H1 (cell line): ENCODE data around the gene HRH3. TPM values are rescaled to one million over a fixed set of nuclear protein-coding genes. Genes with fewer than 3 reads are reported as not detected.

ENCODE experiments used
- CTCF ChIA-PET: fragments of 300-600 bp; sonication (Branson Sonifier 250); formaldehyde crosslinking; loops from one replicate; lab custom pipeline; 2021; ENCODE audit not compliant: partially characterized antibody; lab: Charles Lee
- POLR2A ChIA-PET: fragments of 300-600 bp; sonication (Branson Sonifier 250); formaldehyde crosslinking; loops from one replicate; lab custom pipeline; 2021; ENCODE audit warnings: inconsistent platforms; ENCODE audit not compliant: partially characterized antibody; lab: Charles Lee
- DNase-seq, 2 experiments: peaks; one replicate each; pipeline versions ENCODE4 v3.0.0 to v3.0.0-alpha.2; 2010 to 2022; ENCODE audit warnings: low spot score in 2 of 2, low read depth in 1 of 2, mixed read lengths in 1 of 2
- FAIRE-seq: peaks from 2 replicates; lab custom pipeline; 2011; peaks lifted over from hg19 to GRCh38; lab: Jason Lieb, UNC
- H2AFZ ChIP-seq: 2 replicates; pipeline ENCODE4 v1.8.1; 2012; ENCODE audit warnings: low read length, inconsistent platforms
- H2AK5ac ChIP-seq: 2 replicates; pipeline ENCODE4 v1.6.1; 2013; ENCODE audit warnings: low read depth, low read length
- H2BK120ac ChIP-seq: replicated peaks from 2 replicates; pipeline ENCODE3; 2013; ENCODE audit warnings: low read depth, low read length, inconsistent platforms
- H2BK12ac ChIP-seq: 2 replicates; pipeline ENCODE4 v1.6.1; 2013; ENCODE audit warnings: low read depth, low read length
- H2BK15ac ChIP-seq: 2 replicates; pipeline ENCODE4 v1.6.1; 2013; ENCODE audit warnings: low read length
- H2BK20ac ChIP-seq: 2 replicates; pipeline ENCODE4 v1.6.1; 2013; ENCODE audit warnings: low read length
- H2BK5ac ChIP-seq: 2 replicates; pipeline ENCODE4 v1.6.1; 2013; ENCODE audit warnings: low read depth, low read length
- H3K14ac ChIP-seq: 2 replicates; pipeline ENCODE4 v1.6.1; 2013; ENCODE audit warnings: inconsistent platforms; ENCODE audit not compliant: insufficient read length
- H3K18ac ChIP-seq: 2 replicates; pipeline ENCODE4 v1.6.1; 2013; ENCODE audit warnings: low read length; ENCODE audit errors: extremely low read depth
- H3K23ac ChIP-seq: 2 replicates; pipeline ENCODE4 v1.6.1; 2013; ENCODE audit warnings: inconsistent platforms; ENCODE audit not compliant: insufficient read length
- H3K23me2 ChIP-seq: 2 replicates; pipeline ENCODE4 v1.6.1; 2013; ENCODE audit warnings: low read depth, low read length
- H3K27ac ChIP-seq: 2 replicates; pipeline ENCODE4 v1.6.1; 2011; ENCODE audit warnings: low read depth, low read length, inconsistent platforms
- H3K27me3 ChIP-seq, 4 experiments: replicated peaks in 1 of 4; 1 replicate in 1 of 4; 2 replicates in 3 of 4; pipeline versions ENCODE4 v1.6.1 to v1.8.1; 2011 to 2013; ENCODE audit warnings: low read length in 3 of 4, mild to moderate bottlenecking in 3 of 4, inconsistent platforms in 2 of 4, mixed read lengths in 2 of 4, moderate library complexity in 1 of 4; ENCODE audit not compliant: control insufficient read depth in 3 of 4, insufficient read depth in 3 of 4; ENCODE audit errors: extremely low read depth in 1 of 4
- H3K36me3 ChIP-seq, 4 experiments: 2 replicates each; pipeline versions ENCODE4 v1.6.1 to v1.8.1; 2011 to 2013; ENCODE audit warnings: mild to moderate bottlenecking in 4 of 4, low read length in 3 of 4, moderate library complexity in 2 of 4, control low read depth in 1 of 4, inconsistent platforms in 1 of 4; ENCODE audit not compliant: insufficient read depth in 4 of 4, control insufficient read depth in 2 of 4
- H3K4ac ChIP-seq: replicated peaks from 2 replicates; pipeline ENCODE3; 2013; ENCODE audit warnings: low read length, low read depth, mixed read lengths, inconsistent platforms; ENCODE audit not compliant: insufficient read length
- H3K4me1 ChIP-seq, 4 experiments: replicated peaks in 1 of 4; 1 replicate in 1 of 4; 2 replicates in 3 of 4; pipeline versions ENCODE4 v1.6.1 to v1.8.1; 2011 to 2013; ENCODE audit warnings: low read length in 3 of 4, inconsistent platforms in 2 of 4, mixed read lengths in 1 of 4; ENCODE audit not compliant: insufficient read depth in 4 of 4, control insufficient read depth in 3 of 4
- H3K4me2 ChIP-seq, 2 experiments: 2 replicates each; pipeline versions ENCODE4 v1.6.1 to v1.8.1; 2011 to 2013; ENCODE audit warnings: low read depth in 2 of 2, low read length in 2 of 2, control low read depth in 1 of 2, inconsistent platforms in 1 of 2, mild to moderate bottlenecking in 1 of 2; ENCODE audit not compliant: insufficient read depth in 1 of 2
- H3K4me3 ChIP-seq, 4 experiments: fragments of 200-600, 300-600 bp in 1 of 4; sonication (generic), shearing (Covaris generic), sonication (Bioruptor Twin) in 1 of 4; 2 replicates each; pipeline versions ENCODE4 v1.5.1 to v1.8.1; 2011 to 2016; ENCODE audit warnings: low read length in 4 of 4, low read depth in 3 of 4, control low read depth in 2 of 4, inconsistent platforms in 2 of 4, mild to moderate bottlenecking in 2 of 4, mixed read lengths in 1 of 4, moderate library complexity in 1 of 4; ENCODE audit not compliant: insufficient read depth in 2 of 4; ENCODE audit errors: extremely low read depth in 1 of 4
- H3K56ac ChIP-seq: replicated peaks from 2 replicates; pipeline ENCODE3; 2013; ENCODE audit warnings: low read depth, mild to moderate bottlenecking, mixed read lengths, low read length, inconsistent platforms; ENCODE audit not compliant: insufficient read length
- H3K79me1 ChIP-seq: 2 replicates; pipeline ENCODE4 v1.6.1; 2013; ENCODE audit warnings: low read depth, low read length, control low read depth
- H3K79me2 ChIP-seq, 2 experiments: 2 replicates each; pipeline versions ENCODE4 v1.6.1 to v1.8.1; 2012 to 2013; ENCODE audit warnings: low read length in 2 of 2, mild to moderate bottlenecking in 2 of 2, inconsistent platforms in 1 of 2; ENCODE audit not compliant: insufficient read depth in 2 of 2, control insufficient read depth in 1 of 2
- H3K9ac ChIP-seq, 4 experiments: replicated peaks in 1 of 4; 1 replicate in 1 of 4; 2 replicates in 3 of 4; pipeline versions ENCODE4 v1.6.1 to v1.8.1; 2011 to 2013; ENCODE audit warnings: low read depth in 3 of 4, low read length in 3 of 4, control low read depth in 2 of 4, mild to moderate bottlenecking in 2 of 4, moderate library complexity in 2 of 4, inconsistent platforms in 1 of 4; ENCODE audit errors: extremely low read depth in 1 of 4
- H3K9me3 ChIP-seq, 2 experiments: 2 replicates each; pipeline versions ENCODE4 v1.6.1 to v1.8.1; 2012 to 2013; ENCODE audit warnings: mild to moderate bottlenecking in 2 of 2, moderate library complexity in 2 of 2, control low read depth in 1 of 2, inconsistent platforms in 1 of 2, low read depth in 1 of 2, low read length in 1 of 2, mixed read lengths in 1 of 2; ENCODE audit not compliant: insufficient read depth in 2 of 2
- H4K20me1 ChIP-seq, 2 experiments: replicated peaks in 1 of 2; 2 replicates each; pipeline versions ENCODE3 to v1.8.1; 2011 to 2013; ENCODE audit warnings: inconsistent platforms in 2 of 2, low read length in 2 of 2, mild to moderate bottlenecking in 1 of 2; ENCODE audit not compliant: insufficient read depth in 2 of 2, control insufficient read depth in 1 of 2
- H4K5ac ChIP-seq: 2 replicates; pipeline ENCODE4 v1.6.1; 2013; ENCODE audit warnings: low read length, low read depth, mixed read lengths, inconsistent platforms; ENCODE audit not compliant: insufficient read length
- H4K8ac ChIP-seq: 2 replicates; pipeline ENCODE4 v1.8.0; 2013; ENCODE audit warnings: mild to moderate bottlenecking, moderate library complexity, low read length, inconsistent platforms; ENCODE audit not compliant: insufficient read depth; ENCODE audit errors: extremely low read depth
- H4K91ac ChIP-seq: replicated peaks from 2 replicates; pipeline ENCODE3; 2013; ENCODE audit warnings: low read length, mixed read lengths, inconsistent platforms; ENCODE audit not compliant: insufficient read length
- CBX5 ChIP-seq: fragments of 300-800, 300-1000 bp; sonication (generic); IDR thresholded peaks from 2 replicates; pipeline ENCODE4 v1.7.1; 2016; ENCODE audit warnings: antibody characterized with exemption, low read length, low read depth
- KDM1A ChIP-seq: fragments of 200-600, 300-600 bp; sonication (generic); IDR thresholded peaks from 2 replicates; pipeline ENCODE4 v1.7.1; 2016; ENCODE audit warnings: mild to moderate bottlenecking, low read length, borderline replicate concordance
- NRF1 ChIP-seq: IDR thresholded peaks from 2 replicates; pipeline ENCODE4 v1.6.1; 2011; ENCODE audit warnings: mild to moderate bottlenecking, low read depth, low read length, improper control_type of control experiment
- RFX5 ChIP-seq: IDR thresholded peaks from 2 replicates; pipeline ENCODE4 v1.6.1; 2011; ENCODE audit warnings: low read depth, low read length, improper control_type of control experiment, borderline replicate concordance
- SUZ12 ChIP-seq: fragments of 200-600 bp; sonication (generic); IDR thresholded peaks from 2 replicates; pipeline ENCODE4 v1.6.1; 2012; ENCODE audit warnings: mild to moderate bottlenecking, inconsistent platforms, low read length, moderate library complexity, mixed read lengths
- WGBS, 2 experiments: shearing (Covaris generic) in 1 of 2; methylation state at CpG; one replicate each; pipeline versions ENCODE4 v1.1.6 to v1.1.7; 2013 to 2015; ENCODE audit warnings: low lambda C conversion rate in 2 of 2, mixed read lengths in 2 of 2, inconsistent platforms in 1 of 2, low coverage in 1 of 2, missing lambda C conversion rate in 1 of 2; ENCODE audit not compliant: insufficient replicate concordance in 2 of 2, insufficient coverage in 1 of 2, insufficient read length in 1 of 2; ENCODE audit errors: extremely low coverage in 1 of 2, missing lambda C conversion rate in 1 of 2; 5-methylcytosine and 5-hydroxymethylcytosine counted together
- polyA plus RNA-seq, 7 experiments: library from polyadenylated mRNA; depleted of rRNA in 3 of 7; stranded (reverse) in 5 of 7; unstranded in 2 of 7; fragments of >200 nt in 5 of 7; fragments of 200-250 nt in 2 of 7; gene quantifications; 1 replicate in 5 of 7; 2 replicates in 1 of 7; 4 replicates in 1 of 7; pipeline versions ENCODE4 v1.2.1 to v1.2.3, GENCODE V29; 2011 to 2013; ENCODE audit warnings: missing spikeins in 2 of 7, mixed read lengths in 2 of 7
- total RNA-seq: library from RNA; stranded (reverse); fragmentation: NEBNext Ultra II Directional; extraction: Animal tissue kit (Norgen Biotek cat#: 25700); gene quantifications from 2 replicates; pipeline ENCODE4 v1.2.1, GENCODE V29; 2021

HRH3 gene
- total and polyA plus RNA-seq, 2 of the 8 experiments (the other 6 are each of a cell fraction or from before 2014, with no cell fraction given), result 2.0 to 4.5 TPM

GRCh38 chr20:62235777-62236157 lies 15.7 kb upstream of the HRH3 start:
- Histone ChIP-seq H3K56ac (no peak overlapping the region), H2BK20ac (no peak overlapping the region), H4K91ac (no peak overlapping the region), H3K4ac (no peak overlapping the region), H2AFZ (no peak overlapping the region), H3K9me3 (peaks cover 0 to 2% of the 10 kb centered on the region in 2 experiments; a peak in 1 of 4 replicates)
- no peak for FAIRE-seq
- no peak for TF ChIP-seq CBX5
- peak; percentile 18; the same call in 1 of the 2 replicates for TF ChIP-seq KDM1A
- no peak for TF ChIP-seq SUZ12
- TF ChIP-seq RFX5, result no peak
- TF ChIP-seq NRF1, result no peak
- TF ChIP-seq, all 59 proteins: peak for 1
- ChIA-PET CTCF (interaction anchor here (0.6 to 1.8 kb wide), 4 partner anchors 9 to 123 kb away, joined by 3 to 5 read pairs (median 3); no protein-coding TSS in a partner anchor), POLR2A (interaction anchor here (1.1 kb wide), 1 partner anchor 169 kb away, joined by 3 read pairs; no protein-coding TSS in a partner anchor)
- H4K5ac ChIP-seq, result no peak overlapping the region
- H3K79me2 ChIP-seq, result peaks cover 6 to 19% of the 10 kb centered on the region in 2 experiments; a peak in 3 of 4 replicates
- no peak overlapping the region for H3K23ac ChIP-seq
- no peak overlapping the region for H2BK12ac ChIP-seq
- H3K27ac ChIP-seq, result no peak overlapping the region
- H3K4me1 ChIP-seq, result peaks cover 0 to 9% (median 6%) of the 10 kb centered on the region in 4 experiments; a peak in 5 of 7 replicates
- H2AK5ac ChIP-seq, result no peak overlapping the region
- H3K9ac ChIP-seq, result no peak overlapping the region
- 90% methylated on average over 9 of the region's 9 CpGs; no CpG with 5 or more reads in 1 of the 2 experiments for WGBS, 2 experiments
- H3K36me3 ChIP-seq, result no peaks in the 10 kb centered on the region
- H4K20me1 ChIP-seq, result peaks cover 4 to 5% of the 10 kb centered on the region in 2 experiments
- H4K8ac ChIP-seq, result no peak overlapping the region
- H2BK5ac ChIP-seq, result no peak overlapping the region
- H2BK15ac ChIP-seq, result no peak overlapping the region
- H3K14ac ChIP-seq, result no peak overlapping the region
- no peak overlapping the region for H3K4me2 ChIP-seq
- peaks cover 8% of the 10 kb centered on the region; the same call in 1 of the 2 replicates for H3K79me1 ChIP-seq
- peaks cover 2% of the 10 kb centered on the region; the same call in 1 of the 2 replicates for H3K23me2 ChIP-seq
- no peak overlapping the region for H3K4me3 ChIP-seq
- no peak for DNase-seq
- H3K18ac ChIP-seq, result no peak overlapping the region
- 0 out of 7 replicates have a peak, but pooled peaks cover 0 to 3% (median 0%) of the 10 kb centered on the region in 4 experiments for H3K27me3 ChIP-seq
- no peak overlapping the region for H2BK120ac ChIP-seq
